IMR-90 (cell line): ENCODE results near the gene PRSS8. TPM values are rescaled to one million over a fixed set of nuclear protein-coding genes. Genes with fewer than 3 reads are reported as not detected.
A peak's percentile ranks its signal among the peaks of the same experiment; 100 is the strongest.

Experiments
- ATAC-seq: fragments of 200-7000 bp; cut with Tn5 transposase; 2 replicates; pipeline ENCODE4 v1.9.1; 2020; ENCODE audit warnings: low read depth, mild to moderate bottlenecking, moderate library complexity
- BruUV-seq: library from RNA; stranded (reverse); fragments of 400-500 nt; replicated peaks from 2 replicates; lab custom pipeline; 2021; lab: Mats Ljungman, UMichigan
- CTCF ChIA-PET: fragments of 300-600 bp; formaldehyde crosslinking; extraction: SDS; loops from one replicate; lab custom pipeline; 2021; ENCODE audit warnings: antibody characterized with exemption; lab: Yijun Ruan, JAX
- POLR2A ChIA-PET: fragments of 300-600 bp; sonication (Branson Sonifier 250); formaldehyde crosslinking; loops from one replicate; lab custom pipeline; 2022; ENCODE audit warnings: antibody characterized with exemption; ENCODE audit not compliant: unreplicated experiment; lab: Charles Lee
- DNase-seq: peaks from one replicate; pipeline ENCODE4 v3.0.0; 2013
- H2AFZ ChIP-seq: replicated peaks from 2 replicates; pipeline ENCODE3; 2013; ENCODE audit warnings: low read length, mild to moderate bottlenecking; ENCODE audit not compliant: poor library complexity
- H2AK5ac ChIP-seq: 2 replicates; pipeline ENCODE4 v1.6.1; 2013; ENCODE audit warnings: low read depth, low read length, inconsistent platforms
- H2AK9ac ChIP-seq: replicated peaks from 2 replicates; pipeline ENCODE3; 2013; ENCODE audit warnings: mild to moderate bottlenecking, low read depth, low read length, moderate library complexity; ENCODE audit not compliant: poor library complexity
- H2BK120ac ChIP-seq: 2 replicates; pipeline ENCODE4 v1.6.1; 2013; ENCODE audit warnings: low read depth, low read length, inconsistent platforms
- H2BK15ac ChIP-seq: 3 replicates; pipeline ENCODE4 v1.6.1; 2013; ENCODE audit warnings: low read depth, low read length, inconsistent platforms
- H2BK20ac ChIP-seq: 2 replicates; pipeline ENCODE4 v1.6.1; 2013; ENCODE audit warnings: low read depth, mild to moderate bottlenecking, inconsistent platforms, low read length, moderate library complexity
- H2BK5ac ChIP-seq: 2 replicates; pipeline ENCODE4 v1.6.1; 2013; ENCODE audit warnings: mild to moderate bottlenecking, low read depth, low read length, inconsistent platforms; ENCODE audit not compliant: poor library complexity, severe bottlenecking
- H3K14ac ChIP-seq: replicated peaks from 2 replicates; pipeline ENCODE4 v1.6.1; 2013; ENCODE audit warnings: low read depth, low read length, inconsistent platforms
- H3K18ac ChIP-seq: 2 replicates; pipeline ENCODE4 v1.6.1; 2013; ENCODE audit warnings: low read depth, low read length, control low read depth
- H3K23ac ChIP-seq: 2 replicates; pipeline ENCODE4 v1.6.1; 2013; ENCODE audit warnings: low read depth, low read length, inconsistent platforms
- H3K27ac ChIP-seq: 2 replicates; pipeline ENCODE4 v1.5.1; 2013; ENCODE audit warnings: mild to moderate bottlenecking, control low read depth, low read length; ENCODE audit not compliant: insufficient read depth
- H3K27me3 ChIP-seq: 2 replicates; pipeline ENCODE4 v1.6.1; 2013; ENCODE audit warnings: low read length; ENCODE audit not compliant: control insufficient read depth, insufficient read depth
- H3K36me3 ChIP-seq: 2 replicates; pipeline ENCODE4 v1.6.1; 2013; ENCODE audit warnings: low read length, mixed read lengths; ENCODE audit not compliant: control insufficient read depth, insufficient read depth
- H3K4ac ChIP-seq: 2 replicates; pipeline ENCODE4 v1.6.1; 2013; ENCODE audit warnings: low read depth, low read length, inconsistent platforms
- H3K4me1 ChIP-seq: 2 replicates; pipeline ENCODE4 v1.6.1; 2013; ENCODE audit warnings: low read length, mixed read lengths; ENCODE audit not compliant: control insufficient read depth, insufficient read depth
- H3K4me2 ChIP-seq: 2 replicates; pipeline ENCODE4 v1.6.1; 2013; ENCODE audit warnings: low read depth, mild to moderate bottlenecking, control low read depth, low read length, moderate library complexity
- H3K4me3 ChIP-seq: 2 replicates; pipeline ENCODE4 v1.5.1; 2013; ENCODE audit warnings: low read depth, mild to moderate bottlenecking, control low read depth, low read length, moderate library complexity; ENCODE audit not compliant: insufficient read depth
- H3K56ac ChIP-seq: 2 replicates; pipeline ENCODE4 v1.6.1; 2013; ENCODE audit warnings: low read length, inconsistent platforms; ENCODE audit not compliant: insufficient read depth; ENCODE audit errors: extremely low read depth
- H3K79me1 ChIP-seq, 2 experiments: 2 replicates each; pipeline ENCODE4 v1.6.1; 2013; ENCODE audit warnings: low read length in 2 of 2, inconsistent platforms in 1 of 2, low read depth in 1 of 2
- H3K9ac ChIP-seq: 2 replicates; pipeline ENCODE4 v1.6.1; 2013; ENCODE audit warnings: low read depth, low read length, control low read depth
- H3K9me1 ChIP-seq: 2 replicates; pipeline ENCODE4 v1.6.1; 2013; ENCODE audit warnings: low read length, inconsistent platforms; ENCODE audit not compliant: insufficient read depth
- H3K9me3 ChIP-seq: 2 replicates; pipeline ENCODE4 v1.6.1; 2013; ENCODE audit warnings: low read length; ENCODE audit not compliant: control insufficient read depth, insufficient read depth
- H4K20me1 ChIP-seq: 2 replicates; pipeline ENCODE4 v1.6.1; 2013; ENCODE audit warnings: low read length, inconsistent platforms; ENCODE audit not compliant: insufficient read depth
- H4K5ac ChIP-seq: 2 replicates; pipeline ENCODE4 v1.6.1; 2013; ENCODE audit warnings: mild to moderate bottlenecking, low read depth, low read length, control low read depth
- H4K8ac ChIP-seq, 2 experiments: 2 replicates each; pipeline ENCODE4 v1.6.1; 2013; ENCODE audit warnings: low read depth in 2 of 2, low read length in 2 of 2, control low read depth in 1 of 2, inconsistent platforms in 1 of 2
- H4K91ac ChIP-seq: 2 replicates; pipeline ENCODE4 v1.6.1; 2013; ENCODE audit warnings: low read depth, low read length, inconsistent platforms; ENCODE audit not compliant: insufficient read depth
- BHLHE40 ChIP-seq: fragments of 150-350 bp; IDR thresholded peaks from 2 replicates; pipeline ENCODE4 v1.6.1; 2016; ENCODE audit warnings: mild to moderate bottlenecking, low read depth, low read length
- CHD1 ChIP-seq: IDR thresholded peaks from 2 replicates; pipeline ENCODE4 v1.6.1; 2012; ENCODE audit warnings: low read depth, low read length, improper control_type of control experiment
- ELK1 ChIP-seq: fragments of 150-350 bp; IDR thresholded peaks from 2 replicates; pipeline ENCODE4 v1.6.1; 2016; ENCODE audit warnings: low read depth, mild to moderate bottlenecking, low read length, moderate library complexity, borderline replicate concordance
- FOS ChIP-seq: fragments of 150-350 bp; IDR thresholded peaks from 2 replicates; pipeline ENCODE4 v1.6.1; 2016; ENCODE audit warnings: low read depth, low read length
- MAFK ChIP-seq: IDR thresholded peaks from 2 replicates; pipeline ENCODE4 v1.6.1; 2012; ENCODE audit warnings: low read depth, low read length, improper control_type of control experiment
- MAZ ChIP-seq: IDR thresholded peaks from 2 replicates; pipeline ENCODE4 v1.6.1; 2012; ENCODE audit warnings: low read depth, mild to moderate bottlenecking, low read length, improper control_type of control experiment, moderate library complexity, borderline replicate concordance
- MXI1 ChIP-seq: IDR thresholded peaks from 2 replicates; pipeline ENCODE4 v1.6.1; 2012; ENCODE audit warnings: low read depth, mild to moderate bottlenecking, low read length, moderate library complexity, borderline replicate concordance
- NFE2L2 ChIP-seq: fragments of 150-350 bp; IDR thresholded peaks from 2 replicates; pipeline ENCODE4 v1.6.1; 2016; ENCODE audit warnings: low read depth, mild to moderate bottlenecking, low read length
- RAD21 ChIP-seq: IDR thresholded peaks from 2 replicates; pipeline ENCODE4 v1.6.1; 2012; ENCODE audit warnings: low read length, improper control_type of control experiment
- RCOR1 ChIP-seq: IDR thresholded peaks from 2 replicates; pipeline ENCODE4 v1.6.1; 2012; ENCODE audit warnings: mild to moderate bottlenecking, low read length, improper control_type of control experiment; ENCODE audit not compliant: insufficient replicate concordance
- RFX5 ChIP-seq: IDR thresholded peaks from 2 replicates; pipeline ENCODE4 v1.8.0; 2012; ENCODE audit warnings: low read depth, mild to moderate bottlenecking, low read length, moderate library complexity
- SMC3 ChIP-seq: fragments of 150-350 bp; IDR thresholded peaks from 2 replicates; pipeline ENCODE4 v1.6.1; 2016; ENCODE audit warnings: low read depth, mild to moderate bottlenecking, antibody characterized with exemption, low read length, moderate library complexity
- USF2 ChIP-seq: fragments of 150-350 bp; IDR thresholded peaks from 2 replicates; pipeline ENCODE4 v1.6.1; 2017; ENCODE audit warnings: mild to moderate bottlenecking, antibody characterized with exemption, low read length, low read depth
- WGBS, 2 experiments: methylation state at CpG; one replicate each; pipeline versions ENCODE4 v1.1.5 to v1.1.7; 2013; ENCODE audit warnings: missing lambda C conversion rate in 2 of 2; ENCODE audit not compliant: insufficient read length in 1 of 2; ENCODE audit errors: extremely low coverage in 2 of 2; 5-methylcytosine and 5-hydroxymethylcytosine counted together
- dilution Hi-C: fragments of 300-500 bp; cut with HindIII; formaldehyde crosslinking; loops from one replicate; pipeline ENCODE4 v1.14.3; 2018; ENCODE audit warnings: low sequenced_read_pairs; ENCODE audit not compliant: unreplicated experiment
- in situ Hi-C: fragments of 300-500 bp; cut with MboI; formaldehyde crosslinking; loops from 3 replicates; pipeline ENCODE4 v1.14.3; 2019; ENCODE audit warnings: low sequenced_read_pairs, inconsistent platforms, mixed read lengths
- intact Hi-C: fragments of 100-400 bp; cut with micrococcal nuclease; formaldehyde crosslinking; loops from 2 replicates; pipeline ENCODE4 v1.10.0; 2022
- polyA plus RNA-seq, 3 experiments: library from polyadenylated mRNA; depleted of rRNA; stranded (reverse); fragments of >200 nt; gene quantifications; 2 replicates each; pipeline ENCODE4 v1.2.3, GENCODE V29; 2012; ENCODE audit warnings: low replicate concordance in 1 of 3
- total RNA-seq: library from RNA; depleted of rRNA; stranded (reverse); fragments of >200 nt; gene quantifications from 2 replicates; pipeline ENCODE4 v1.2.3, GENCODE V29; 2012

PRSS8 gene
- total and polyA plus RNA-seq, 2 of the 4 experiments (the other 2 are of a cell fraction): not detected

GRCh38 chr16:31179219-31179746, 43.8 kb upstream of the PRSS8 start (continued):
- no peak for TF ChIP-seq USF2

- H4K8ac ChIP-seq: no peak overlapping the region
- H3K27ac ChIP-seq: no peak overlapping the region
- H2AK9ac ChIP-seq: no peak overlapping the region
- H2BK20ac ChIP-seq: no peak overlapping the region
- H3K36me3 ChIP-seq: peaks cover 5% of the 10 kb centered on the region; the same call in 1 of the 2 replicates
- 75% methylated on average over 2 of the region's 3 CpGs; no CpG with 5 or more reads in 1 of the 2 experiments for WGBS, 2 experiments
- no peak overlapping the region for H3K4me3 ChIP-seq
- no peak overlapping the region for H3K4ac ChIP-seq
- intact Hi-C loops (no loop called here), dilution Hi-C loops (no loop called here), in situ Hi-C loops (no loop called here)
- 0 out of 2 replicates have a peak, but pooled peaks cover 1% of the 10 kb centered on the region for H3K4me1 ChIP-seq
- H2BK120ac ChIP-seq: no peak overlapping the region
- no peaks in the 10 kb centered on the region for H3K9me3 ChIP-seq
- POLR2A ChIA-PET: no interaction called here
- H4K20me1 ChIP-seq: peaks cover 25% of the 10 kb centered on the region
- H3K9ac ChIP-seq: no peak overlapping the region
- H2AK5ac ChIP-seq: no peak overlapping the region
- BruUV-seq: no TSS peak
- H3K56ac ChIP-seq: no peak overlapping the region
- no peak overlapping the region for H3K18ac ChIP-seq
- H3K4me2 ChIP-seq: no peak overlapping the region
- DNase-seq (peak; percentile 59), ATAC-seq (no peak)
- H2BK15ac ChIP-seq: no peak overlapping the region
- no peak overlapping the region for H2AFZ ChIP-seq
- peaks cover 0 to 18% of the 10 kb centered on the region in 2 experiments; a peak in 2 of 4 replicates for H3K79me1 ChIP-seq
- H3K14ac ChIP-seq: no peak overlapping the region
- CTCF ChIA-PET: interaction anchor here (0.9 kb wide), 1 partner anchor 11 kb away, joined by 3 read pairs; no protein-coding TSS in a partner anchor
- no peak overlapping the region for H4K91ac ChIP-seq
- peaks cover 5% of the 10 kb centered on the region; the same call in 1 of the 2 replicates for H3K9me1 ChIP-seq
- H3K27me3 ChIP-seq: no peaks in the 10 kb centered on the region
- H2BK5ac ChIP-seq: no peak overlapping the region
- no peak overlapping the region for H4K5ac ChIP-seq
- H3K23ac ChIP-seq: no peak overlapping the region
- no peak for TF ChIP-seq BHLHE40
- no peak for TF ChIP-seq MAZ
- TF ChIP-seq NFE2L2: no peak
- no peak for TF ChIP-seq RFX5
- no peak for TF ChIP-seq SMC3
- TF ChIP-seq CHD1: no peak
- no peak for TF ChIP-seq USF2
- no peak for TF ChIP-seq RCOR1
- no peak for TF ChIP-seq MAFK
- TF ChIP-seq MXI1: no peak
- no peak for TF ChIP-seq FOS
- no peak for TF ChIP-seq ELK1
- TF ChIP-seq RAD21: no peak
Observed at GRCh38 chr16:31177136-31177535, 41.6 kb upstream of the PRSS8 start.
